GM21360 (cell line): ENCODE results near the gene DNAJB6.

Experiments
- ATAC-seq: cut with Tn5 transposase; IDR thresholded peaks from one replicate; pipeline ENCODE4 v1.9.1; 2021; ENCODE audit warnings: mild to moderate bottlenecking, moderate library complexity; ENCODE audit not compliant: unreplicated experiment

The DNAJB6 gene

DNA sequence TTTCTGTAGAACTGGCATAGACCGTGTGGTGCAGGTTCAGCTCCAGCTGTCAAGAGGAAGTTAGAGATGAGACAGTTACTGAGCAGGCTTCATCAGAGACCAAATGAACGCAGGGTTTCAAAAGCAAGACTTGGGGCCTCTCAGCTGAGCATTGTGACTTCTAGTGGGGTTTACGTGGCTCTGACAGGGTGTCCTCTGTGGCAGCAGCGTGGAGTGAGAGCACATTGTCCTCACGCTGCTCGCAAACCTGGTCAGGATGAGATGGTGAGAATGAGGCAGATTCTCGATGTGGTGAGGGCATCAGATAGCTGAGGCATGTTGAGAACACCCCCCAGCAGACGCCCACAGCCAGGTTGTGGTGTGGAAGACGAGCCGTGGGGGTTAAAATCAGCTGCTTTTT, 126.0 kb downstream of the DNAJB6 start:
- ATAC-seq, result no peak

DNA sequence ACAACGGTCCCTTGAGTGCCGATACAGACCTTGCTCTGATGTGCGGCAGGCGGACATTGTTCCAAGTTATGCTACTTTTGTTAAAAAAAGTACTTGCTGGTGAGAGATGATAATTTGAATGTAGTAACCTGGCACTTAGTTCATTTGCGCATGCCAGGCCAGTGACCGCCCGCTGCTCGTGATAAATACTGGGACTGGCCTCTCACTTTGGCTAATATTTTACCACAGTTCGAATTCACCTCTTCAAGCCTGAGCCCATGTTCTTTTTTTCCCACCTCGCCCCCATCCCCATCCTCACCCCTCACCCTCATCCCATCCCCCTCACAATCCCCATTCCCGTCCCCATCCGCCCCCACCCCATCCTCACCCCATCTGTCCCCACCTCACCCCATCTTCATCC, 126.4 kb downstream of the DNAJB6 start:
- no peak for ATAC-seq

DNA sequence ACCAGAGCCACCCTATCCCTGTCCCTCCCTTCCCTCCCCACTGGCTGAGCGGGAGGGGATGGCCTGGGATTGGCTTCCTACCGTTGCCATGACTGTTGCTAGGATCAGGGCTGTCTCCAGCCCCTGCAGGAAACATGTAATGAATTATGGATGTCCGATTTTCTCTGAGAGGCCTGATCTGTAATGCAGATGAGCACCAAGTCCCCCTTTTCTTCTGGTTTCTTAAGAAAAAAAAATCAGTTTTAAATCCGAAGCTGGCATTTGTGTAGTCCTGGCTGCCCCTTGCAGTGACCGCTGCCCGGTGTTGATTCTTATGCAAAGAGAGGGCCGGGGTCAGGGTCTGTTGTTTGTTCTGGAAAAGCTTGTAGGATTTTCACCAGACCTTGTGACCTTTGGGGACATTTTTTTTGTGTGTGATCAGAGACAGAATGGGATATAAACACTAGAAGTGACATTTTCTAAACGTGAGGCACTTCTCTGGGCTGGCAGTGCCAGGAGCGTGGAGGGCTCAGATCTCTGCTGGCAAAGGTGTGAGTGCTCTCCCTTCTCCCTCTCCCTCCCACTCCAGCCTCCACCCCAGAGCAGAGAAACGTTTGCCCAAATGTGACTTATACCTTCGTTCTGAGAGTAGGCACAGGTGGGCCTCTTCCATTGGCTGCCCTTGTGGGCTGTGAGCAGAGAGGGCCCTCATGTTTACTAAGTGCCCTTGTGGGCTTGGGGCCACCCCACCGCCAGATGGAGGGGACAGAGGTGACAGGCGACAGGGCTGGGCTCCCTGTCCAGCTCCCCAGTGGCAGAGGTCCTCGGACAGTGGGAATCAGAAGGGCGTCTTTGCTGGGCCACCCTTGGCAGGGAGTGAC, 127.5 kb downstream of the DNAJB6 start:
- ATAC-seq, result no peak

DNA sequence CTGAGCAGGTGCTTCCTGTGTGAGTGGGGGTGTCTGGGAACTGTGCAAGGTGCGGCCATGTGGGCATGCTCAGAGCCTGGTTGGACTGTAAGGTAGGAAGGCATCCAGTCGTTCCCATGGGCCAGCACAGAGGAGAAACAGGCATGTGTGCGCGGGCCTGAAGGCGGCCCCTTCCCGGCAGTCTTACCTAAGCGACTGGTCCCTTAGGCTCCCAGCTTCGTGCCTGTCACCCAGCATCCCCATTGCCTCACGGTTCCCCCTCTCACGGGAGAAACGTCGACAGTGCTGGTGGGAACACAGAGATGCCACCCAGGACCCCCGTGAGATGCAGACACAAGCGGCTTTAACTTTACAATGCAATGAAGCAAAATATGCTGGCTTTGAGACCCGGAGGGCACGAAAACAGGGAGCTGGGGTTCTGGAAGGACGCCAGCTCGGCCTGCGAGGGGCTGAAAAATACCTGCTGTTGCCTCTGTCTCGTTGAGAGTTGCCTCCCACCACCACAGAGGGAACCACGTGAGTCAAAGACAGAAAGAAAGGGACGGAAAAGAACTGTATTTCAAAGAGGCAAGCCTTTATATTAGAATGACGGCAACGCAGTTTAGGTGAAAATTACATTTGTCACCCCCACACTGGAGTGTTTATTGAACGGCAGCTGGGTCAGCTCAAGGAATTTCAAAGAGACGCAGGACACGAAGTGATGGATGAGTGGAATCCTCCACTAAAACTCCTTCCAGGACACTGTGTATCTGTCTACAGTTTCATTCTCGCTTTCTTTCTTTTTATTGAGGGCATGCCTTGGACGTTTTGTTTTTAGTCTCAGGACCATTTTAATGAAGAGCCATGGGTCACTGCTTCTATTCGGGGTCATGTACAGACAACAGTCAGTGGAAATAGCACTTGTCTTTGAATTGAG, 128.4 kb downstream of the DNAJB6 start:
- ATAC-seq, result no peak

DNA sequence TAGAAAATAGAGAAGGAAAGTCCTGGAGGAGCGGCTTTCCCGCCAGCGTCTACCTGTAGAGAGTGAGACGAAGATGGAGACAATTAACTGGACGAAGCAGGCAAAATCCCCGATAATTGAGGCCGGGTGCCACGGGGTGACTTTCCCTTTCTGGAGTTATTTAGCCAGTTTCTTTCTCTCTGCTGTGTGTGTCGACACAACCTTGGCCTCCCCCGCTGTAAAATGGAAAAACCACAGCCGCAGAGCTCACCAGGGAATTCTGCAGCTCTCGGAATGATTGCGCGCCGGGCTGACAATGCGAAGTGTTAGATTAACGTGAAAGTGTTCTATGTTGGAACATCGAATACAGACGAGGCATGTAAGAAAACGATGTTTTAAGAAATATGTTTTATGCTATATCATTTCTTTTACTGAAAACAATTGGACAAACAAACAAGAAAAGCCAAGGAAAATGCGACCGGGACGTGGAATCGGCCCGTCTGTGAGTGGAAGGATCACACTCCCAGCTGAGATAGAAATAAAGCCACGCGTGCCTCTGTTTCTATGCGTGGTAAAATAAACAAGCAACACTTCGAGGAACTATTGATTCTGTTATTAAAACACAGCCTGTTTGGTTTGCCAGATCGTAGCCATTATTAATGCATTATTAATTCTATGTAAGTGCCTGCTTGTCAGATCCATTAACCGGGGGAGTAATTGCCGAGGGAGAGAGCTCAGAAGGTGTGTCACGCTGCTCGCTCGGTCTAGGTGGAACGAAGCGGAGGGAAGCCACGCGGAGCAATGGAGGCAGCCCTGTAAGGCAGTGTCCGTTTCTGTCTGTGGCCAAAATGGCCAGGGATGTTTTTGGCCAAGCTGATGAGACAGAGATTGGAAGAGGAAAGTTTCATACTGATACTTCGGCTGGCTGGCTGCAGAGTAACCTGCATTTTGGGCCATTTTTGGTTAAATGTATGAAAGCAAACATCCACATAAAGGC, 129.4 kb downstream of the DNAJB6 start:
- no peak for ATAC-seq

DNA sequence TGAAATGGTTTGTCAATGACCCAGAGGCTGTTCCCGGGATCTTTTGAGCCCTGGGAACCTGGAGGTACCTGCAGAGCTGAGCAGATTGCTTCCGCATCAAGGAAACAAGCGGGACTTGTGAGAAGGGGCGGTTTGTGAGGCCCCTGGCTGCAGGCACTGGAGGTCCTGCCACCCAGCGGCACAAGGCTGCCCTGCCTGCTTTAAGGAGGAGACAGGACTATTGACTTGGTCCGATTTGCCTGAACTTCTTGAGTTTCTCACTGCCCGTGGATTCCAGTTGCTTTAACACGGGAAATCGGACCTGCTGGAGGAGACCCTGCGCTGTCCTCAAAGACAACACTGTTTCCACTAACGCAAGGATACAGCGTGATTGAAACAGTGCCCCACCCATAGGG, 130.1 kb downstream of the DNAJB6 start:
- no peak for ATAC-seq
